Tibial artery (tissue), 4 donors: ENCODE measurements around the gene WASF2.

Experiments used
- DNase-seq, 2 donors: peaks; one replicate each; pipeline ENCODE4 v3.0.0-alpha.2; 2019
- H3K27ac ChIP-seq, 2 donors: fragments of 200-600 bp; sonication (generic) in 1 of 2; 1 replicate in 1 of 2; 2 replicates in 1 of 2; pipeline ENCODE4 v1.5.1; 2018 to 2019; ENCODE audit warnings: mild to moderate bottlenecking in 1 of 2
- H3K27me3 ChIP-seq, 2 donors: fragments of 200-600 bp; sonication (generic) in 1 of 2; one replicate each; pipeline versions ENCODE4 v1.5.1 to v1.6.0; 2016 to 2019
- H3K36me3 ChIP-seq, 3 donors: fragments of 200-600 bp; sonication (generic) in 2 of 3; one replicate each; pipeline ENCODE4 v1.5.1; 2016 to 2019; ENCODE audit warnings: mild to moderate bottlenecking in 2 of 3
- H3K4me1 ChIP-seq, 4 donors: fragments of 200-600 bp; sonication (generic) in 2 of 4; 1 replicate in 3 of 4; 2 replicates in 1 of 4; pipeline ENCODE4 v1.5.1; 2016 to 2019
- H3K4me3 ChIP-seq, 2 donors: fragments of 200-600 bp; sonication (generic) in 1 of 2; 1 replicate in 1 of 2; 2 replicates in 1 of 2; pipeline ENCODE4 v1.5.1; 2018 to 2019; ENCODE audit warnings: mild to moderate bottlenecking in 2 of 2
- H3K9me3 ChIP-seq, 3 donors: fragments of 200-600 bp; sonication (generic) in 1 of 3; one replicate each; pipeline ENCODE4 v1.5.1; 2016 to 2019
- intact Hi-C: fragments of 100-400 bp; cut with DNase I; formaldehyde crosslinking; loops from one replicate; pipeline ENCODE4 v1.15.0; 2023; ENCODE audit warnings: low total_unique reads
- TF ChIP-seq, protein P1 (sequence below), 2 experiments: fragments of 200-600 bp in 1 of 2; fragments of 450-650 bp in 1 of 2; IDR thresholded peaks; one replicate each; pipeline ENCODE4 v1.5.1; 2017 to 2019; ENCODE audit warnings: antibody characterized with exemption in 2 of 2, mild to moderate bottlenecking in 1 of 2, moderate library complexity in 1 of 2

WASF2 gene

DNA sequence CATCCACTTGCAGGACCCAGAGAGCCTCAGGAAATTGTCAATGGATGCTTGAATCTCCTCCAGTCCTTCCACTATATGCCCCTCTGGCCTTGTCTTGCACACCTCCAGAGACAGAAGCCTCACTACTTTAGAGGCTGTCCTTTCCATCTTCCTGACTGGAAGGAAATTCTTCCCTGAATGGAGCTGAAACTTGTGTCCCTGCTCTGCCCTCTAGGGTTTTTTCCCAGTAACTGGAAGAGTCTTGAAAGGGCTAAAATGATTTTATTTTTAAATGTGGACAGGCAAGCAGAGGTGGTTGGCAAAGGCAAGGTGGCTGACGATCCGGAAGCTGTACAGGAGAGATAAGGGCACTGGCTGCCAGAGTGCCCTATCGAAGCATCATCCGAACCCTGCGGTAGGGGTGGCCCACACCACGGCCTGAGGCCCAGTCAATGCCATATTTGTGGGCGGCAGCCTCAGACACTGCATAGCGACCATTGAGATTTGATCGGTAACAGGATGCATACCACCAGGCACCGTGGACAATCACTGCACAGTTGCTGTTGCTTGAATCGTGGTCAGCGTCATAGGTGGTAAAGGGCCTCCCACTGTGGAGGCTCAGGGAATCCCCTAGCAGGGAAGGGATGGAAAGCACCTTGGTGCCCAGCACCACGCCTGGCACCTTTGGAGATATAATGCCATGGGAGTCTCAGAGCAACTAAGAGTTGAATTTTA is 120.9 kb downstream of the WASF2 start:
- Histone ChIP-seq H3K4me3 (no peak overlapping the region), H3K9me3 (no peaks in the 10 kb centered on the region), H3K27ac (peak overlapping the region; percentile 35 to 95), H3K27me3 (no peaks in the 10 kb centered on the region), H3K36me3 (peaks cover 0 to 9% (median 7%) of the 10 kb centered on the region in 3 donors), H3K4me1 (peaks cover 0 to 43% (median 24%) of the 10 kb centered on the region in 4 donors)
- TF ChIP-seq, protein P1, sequence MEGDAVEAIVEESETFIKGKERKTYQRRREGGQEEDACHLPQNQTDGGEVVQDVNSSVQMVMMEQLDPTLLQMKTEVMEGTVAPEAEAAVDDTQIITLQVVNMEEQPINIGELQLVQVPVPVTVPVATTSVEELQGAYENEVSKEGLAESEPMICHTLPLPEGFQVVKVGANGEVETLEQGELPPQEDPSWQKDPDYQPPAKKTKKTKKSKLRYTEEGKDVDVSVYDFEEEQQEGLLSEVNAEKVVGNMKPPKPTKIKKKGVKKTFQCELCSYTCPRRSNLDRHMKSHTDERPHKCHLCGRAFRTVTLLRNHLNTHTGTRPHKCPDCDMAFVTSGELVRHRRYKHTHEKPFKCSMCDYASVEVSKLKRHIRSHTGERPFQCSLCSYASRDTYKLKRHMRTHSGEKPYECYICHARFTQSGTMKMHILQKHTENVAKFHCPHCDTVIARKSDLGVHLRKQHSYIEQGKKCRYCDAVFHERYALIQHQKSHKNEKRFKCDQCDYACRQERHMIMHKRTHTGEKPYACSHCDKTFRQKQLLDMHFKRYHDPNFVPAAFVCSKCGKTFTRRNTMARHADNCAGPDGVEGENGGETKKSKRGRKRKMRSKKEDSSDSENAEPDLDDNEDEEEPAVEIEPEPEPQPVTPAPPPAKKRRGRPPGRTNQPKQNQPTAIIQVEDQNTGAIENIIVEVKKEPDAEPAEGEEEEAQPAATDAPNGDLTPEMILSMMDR (IDR thresholded peaks at IDR 0.05): no peak
- no peak for DNase-seq
- intact Hi-C loops: no loop called here

DNA sequence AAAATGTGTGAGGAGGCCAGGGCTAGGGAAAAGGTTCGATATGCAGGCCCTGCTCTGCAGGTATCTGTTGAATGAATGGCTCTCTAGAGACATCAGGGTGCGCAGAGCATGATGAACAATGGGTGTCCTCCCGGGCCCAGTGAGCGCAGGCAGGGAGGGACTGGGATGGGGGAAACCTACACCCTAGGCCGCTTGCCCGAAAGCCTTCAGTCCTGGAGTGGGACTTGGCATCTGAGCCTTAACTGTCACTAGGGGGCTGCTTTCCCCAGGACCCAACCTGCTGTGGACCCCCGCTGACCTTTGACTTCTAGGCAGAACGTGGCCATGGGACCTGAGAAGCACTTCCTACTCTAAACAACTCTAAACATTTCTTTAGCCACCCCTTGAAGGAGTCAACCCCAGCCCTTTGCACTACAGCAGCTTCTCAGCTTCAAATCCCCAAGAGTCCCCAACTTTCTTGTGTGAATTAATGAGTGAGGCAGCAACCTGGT is 122.8 kb downstream of the WASF2 start:
- no peaks in the 10 kb centered on the region for H3K9me3 ChIP-seq
- no peaks in the 10 kb centered on the region for H3K27me3 ChIP-seq
- peak overlapping the region; percentile 71 to 91 for H3K4me3 ChIP-seq
- peak overlapping the region; percentile 95 to 99 for H3K27ac ChIP-seq
- DNase-seq: no peak
- intact Hi-C loops: no loop called here
- TF ChIP-seq, protein P1 (IDR thresholded peaks at IDR 0.05): no peak
- H3K4me1 ChIP-seq: peaks cover 0 to 46% (median 29%) of the 10 kb centered on the region in 4 donors
- peaks cover 18 to 28% (median 25%) of the 10 kb centered on the region in 3 donors for H3K36me3 ChIP-seq

DNA sequence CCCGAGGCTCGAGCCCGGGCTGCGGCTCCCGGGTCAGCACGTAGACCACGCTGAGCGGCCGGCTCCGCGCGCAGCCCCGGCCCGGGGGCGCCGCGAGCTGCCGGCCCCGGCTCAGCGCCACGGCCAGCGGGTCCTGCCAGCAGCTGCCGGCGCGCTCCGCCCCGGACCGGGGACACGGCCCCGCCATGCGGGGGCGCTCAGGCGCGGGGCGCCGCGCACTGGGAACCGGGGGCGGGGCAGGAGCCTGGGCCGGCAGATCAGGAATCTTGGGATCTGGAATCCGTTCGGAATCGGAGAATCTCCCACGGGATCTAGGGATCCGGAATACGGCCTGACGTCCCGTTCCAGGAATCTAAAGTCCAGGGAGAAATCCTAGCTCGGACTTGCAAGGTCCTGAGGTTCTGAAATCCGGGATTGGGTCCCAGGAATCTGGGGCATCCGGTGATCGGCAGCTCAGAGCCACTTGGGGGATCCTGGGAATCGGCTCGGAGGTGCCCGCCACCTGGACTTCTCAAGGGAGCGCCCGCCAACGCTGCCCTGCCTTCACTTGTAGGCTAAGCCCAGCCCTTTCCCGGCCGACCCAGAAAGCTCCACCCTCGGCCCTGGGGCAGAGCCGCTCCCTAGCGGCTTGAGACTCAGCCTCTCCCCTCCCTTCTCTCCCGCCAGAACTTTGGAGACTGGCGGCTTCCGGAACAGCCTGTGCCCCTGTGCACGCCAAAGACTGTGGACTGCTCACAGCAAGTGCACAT is 123.4 kb downstream of the WASF2 start, which contains the start of gene MAP3K6:
Gene MAP3K6 (minus strand): TSS at position 551 of the 749 bp plus-strand sequence. CDS start 364 bp downstream, at position 187.
- H3K36me3 ChIP-seq: peaks cover 24 to 34% (median 31%) of the 10 kb centered on the region in 3 donors
- H3K9me3 ChIP-seq: no peaks in the 10 kb centered on the region
- TF ChIP-seq, protein P1 (IDR thresholded peaks at IDR 0.05): peak; percentile 18 to 24
- intact Hi-C loops: no loop called here
- peak within 1 kb of the TSS; percentile 71 to 91 for H3K4me3 ChIP-seq
- peak within 1 kb of the TSS; percentile 95 to 99 for H3K27ac ChIP-seq
- peak; percentile 95 to 98 for DNase-seq
- no peaks in the 10 kb centered on the region for H3K27me3 ChIP-seq
- peaks cover 0 to 46% (median 29%) of the 10 kb centered on the region in 4 donors for H3K4me1 ChIP-seq

DNA sequence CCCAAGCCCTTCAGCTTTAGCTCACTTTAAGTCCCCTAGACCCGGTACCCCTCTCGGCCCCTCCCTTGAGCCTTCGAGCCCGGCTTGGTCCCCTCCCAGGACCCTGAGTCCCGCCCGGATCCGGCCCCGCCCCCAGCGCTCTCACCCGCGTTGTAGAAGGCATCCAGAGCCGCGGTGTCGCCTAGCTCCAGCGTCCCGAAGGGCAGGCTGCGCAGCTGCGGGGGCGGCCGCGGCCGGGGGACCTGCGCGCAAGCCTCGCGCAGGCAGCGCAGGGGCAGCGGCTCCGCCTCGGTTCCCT is 123.9 kb downstream of the WASF2 start:
- peak; percentile 93 to 94 for DNase-seq
- H3K27ac ChIP-seq: peak overlapping the region; percentile 95 to 99
- intact Hi-C loops: no loop called here
- H3K9me3 ChIP-seq: no peaks in the 10 kb centered on the region
- peaks cover 0 to 46% (median 29%) of the 10 kb centered on the region in 4 donors for H3K4me1 ChIP-seq
- no peaks in the 10 kb centered on the region for H3K27me3 ChIP-seq
- H3K4me3 ChIP-seq: peak overlapping the region; percentile 71 to 91
- TF ChIP-seq, protein P1 (IDR thresholded peaks at IDR 0.05): no peak
- peaks cover 29 to 39% (median 37%) of the 10 kb centered on the region in 3 donors for H3K36me3 ChIP-seq

DNA sequence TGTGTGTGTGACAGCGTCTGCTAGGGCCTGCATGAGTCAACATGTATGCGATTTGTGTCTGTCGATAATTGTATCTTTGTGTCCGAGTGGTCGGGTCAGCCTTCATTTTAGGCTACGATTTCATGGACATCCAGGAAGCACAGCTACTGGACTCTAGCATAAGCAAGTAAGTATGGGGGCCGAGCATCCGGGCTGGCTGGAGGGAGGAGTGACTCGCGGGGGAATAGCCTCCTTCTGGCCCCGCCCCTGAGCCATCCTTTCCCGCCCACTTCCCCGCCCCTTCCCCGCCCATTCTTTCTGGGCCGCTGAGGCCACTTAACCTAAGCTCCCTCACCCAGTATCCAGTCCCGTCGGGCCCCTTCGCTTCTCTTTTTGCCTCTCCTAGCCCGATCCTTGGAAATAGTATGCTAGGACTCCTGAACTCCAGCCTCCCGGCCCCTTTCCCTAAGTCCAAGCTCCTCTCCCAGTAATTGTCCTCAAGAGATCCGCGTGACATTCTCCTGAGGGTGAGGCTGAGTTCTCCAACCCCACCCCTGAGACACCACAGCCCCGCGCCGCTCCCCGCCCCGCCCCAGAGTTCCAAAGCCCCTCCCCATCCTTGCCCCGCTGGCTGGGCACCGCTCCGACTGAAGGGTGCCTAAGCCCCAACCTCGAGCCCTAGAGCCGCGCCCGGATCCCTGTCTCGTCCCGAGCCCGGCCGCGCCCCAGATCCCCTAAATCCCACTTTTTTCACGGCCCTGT is 124.4 kb downstream of the WASF2 start:
- Histone ChIP-seq H3K36me3 (peaks cover 35 to 44% (median 42%) of the 10 kb centered on the region in 3 donors), H3K27me3 (no peaks in the 10 kb centered on the region), H3K9me3 (no peaks in the 10 kb centered on the region), H3K4me1 (peaks cover 0 to 46% (median 29%) of the 10 kb centered on the region in 4 donors), H3K27ac (peak overlapping the region; percentile 95 to 99), H3K4me3 (peak overlapping the region; percentile 71 to 91)
- TF ChIP-seq, protein P1 (IDR thresholded peaks at IDR 0.05): no peak
- intact Hi-C loops: no loop called here
- DNase-seq: peak; percentile 93 to 96
